ENCODE data around the gene KIRREL1. TPM values are rescaled to one million over a fixed set of nuclear protein-coding genes. Genes with fewer than 3 reads are reported as not detected.

Gene KIRREL1
- total RNA-seq, 1 experiment from 2014 or later, result 30.5 TPM

DNA sequence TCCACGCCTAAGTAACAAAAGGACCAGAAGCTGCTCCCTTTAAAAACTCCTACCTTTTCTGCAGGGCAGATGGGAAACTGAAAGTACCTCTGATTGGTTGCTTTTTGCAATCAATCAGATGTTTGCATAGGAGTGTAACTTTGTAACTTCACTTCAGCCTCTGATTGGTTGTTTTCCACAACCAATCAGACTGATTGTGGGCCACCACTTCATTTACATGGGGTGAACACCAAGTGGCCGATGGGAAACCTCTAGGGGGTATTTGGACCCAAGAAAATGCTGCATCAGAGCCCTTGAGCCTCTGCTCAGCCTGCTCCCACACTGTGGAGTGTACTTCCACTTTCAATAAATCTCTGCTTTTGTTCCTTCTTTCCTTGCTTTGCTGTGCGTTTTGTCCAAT lies 154.4 kb downstream of the KIRREL1 start:
- Histone ChIP-seq H3K4me1 (ENCODE audit: insufficient read depth, low read length) (no peaks in the 10 kb centered on the region), H3K23me2 (ENCODE audit: insufficient read length, low read depth, low read length, poor library complexity, severe bottlenecking) (no peaks in the 10 kb centered on the region), H3K4ac (ENCODE audit: low read depth, low read length) (no peak overlapping the region), H2BK15ac (ENCODE audit: low read depth, low read length) (no peak overlapping the region), H2BK20ac (ENCODE audit: low read depth, low read length, poor library complexity, severe bottlenecking) (no peak overlapping the region), H3T11ph (ENCODE audit: low read length) (no peak overlapping the region), H3K9ac (ENCODE audit: extremely low read depth, insufficient read length, low read length) (no peak overlapping the region), H3K79me2 (ENCODE audit: insufficient read depth, low read length) (no peaks in the 10 kb centered on the region), H3K27ac (ENCODE audit: insufficient read length, low read depth, low read length) (no peak overlapping the region), H2AK5ac (ENCODE audit: insufficient read length, low read length) (no peak overlapping the region), H3K56ac (ENCODE audit: insufficient read length, low read depth, low read length) (no peak overlapping the region), H2AFZ (ENCODE audit: low read length) (no peak overlapping the region), H3K23ac (ENCODE audit: insufficient read length, low read depth, low read length) (no peak overlapping the region), H3K79me1 (ENCODE audit: insufficient read depth, low read depth, low read length, poor library complexity, severe bottlenecking) (no peaks in the 10 kb centered on the region), H4K8ac (replicated peaks; ENCODE audit: insufficient read length, low read depth, low read length) (no peak overlapping the region), H2BK5ac (ENCODE audit: insufficient read length, low read length) (no peak overlapping the region), H3K14ac (ENCODE audit: insufficient read depth, low read length) (no peak overlapping the region), H3K27me3 (ENCODE audit: insufficient read depth, low read length) (no peaks in the 10 kb centered on the region; the same call in 1 of the 2 replicates), H3K18ac (ENCODE audit: insufficient read length, low read depth, low read length) (no peak overlapping the region), H3K9me3 (ENCODE audit: control insufficient read depth, low read depth, low read length) (no peaks in the 10 kb centered on the region), H2BK12ac (ENCODE audit: insufficient read length, low read depth, low read length) (no peak overlapping the region), H4K20me1 (ENCODE audit: control insufficient read depth, insufficient read depth, insufficient read length) (no peaks in the 10 kb centered on the region), H4K91ac (ENCODE audit: insufficient read length, low read depth, low read length) (no peak overlapping the region), H2BK120ac (ENCODE audit: low read depth, low read length, poor library complexity, severe bottlenecking) (no peak overlapping the region), H3K4me2 (ENCODE audit: insufficient read depth, insufficient read length, low read length) (no peak overlapping the region), H4K5ac (ENCODE audit: insufficient read length, low read depth, low read length) (no peak overlapping the region)
- H3K36me3 Mint-ChIP-seq (ENCODE audit: insufficient read depth in 1 of 3, low read depth in 3 of 3), result 0 out of 7 replicates have a peak, but pooled peaks cover 0 to 5% (median 0%) of the 10 kb centered on the region in 3 experiments
- peaks cover 59% of the 10 kb centered on the region for H3K27me3 Mint-ChIP-seq (ENCODE audit: low read depth)
- no peak overlapping the region for H3K27ac Mint-ChIP-seq
- H3K4me3 Mint-ChIP-seq, result no peak overlapping the region
- H3K4me1 Mint-ChIP-seq, result peaks cover 0 to 17% of the 10 kb centered on the region in 2 experiments
- no peak for TF ChIP-seq CTCF (conservative IDR thresholded peaks at IDR 0.05)
- no peak for DNase-seq
- H3K9me3 Mint-ChIP-seq, result peaks cover 0 to 5% of the 10 kb centered on the region in 2 experiments; a peak in 1 of 5 replicates
- WGBS (ENCODE audit: extremely low coverage, insufficient read length, low lambda C conversion rate), result no CpG with 5 or more reads among the region's 3 CpGs

Data from H9 (cell line).